Measurements from ENCODE around the gene CENPW.

CENPW gene

GRCh38 chr6:126373344-126373743 lies 33.4 kb downstream of the CENPW start:
- no peak for DNase-seq (ENCODE audit: low spot score)

- DNase-seq (ENCODE audit: low spot score), result no peak
Measured at GRCh38 chr6:126374372-126374771, 34.5 kb downstream of the CENPW start.

- no peak for DNase-seq (ENCODE audit: low spot score)
Measured at GRCh38 chr6:126376682-126377081, 36.8 kb downstream of the CENPW start.

GRCh38 chr6:126377594-126378153 lies 37.8 kb downstream of the CENPW start:
- DNase-seq (ENCODE audit: low spot score), result no peak

GRCh38 chr6:126380072-126380583 lies 40.2 kb downstream of the CENPW start:
- DNase-seq (ENCODE audit: low spot score), result no peak

- DNase-seq (ENCODE audit: low spot score), result no peak
Measured at GRCh38 chr6:126381498-126381897, 41.6 kb downstream of the CENPW start.

- DNase-seq (ENCODE audit: low spot score), result no peak
Measured at GRCh38 chr6:126383203-126383602, 43.3 kb downstream of the CENPW start.

- no peak for DNase-seq (ENCODE audit: low spot score)
Measured at GRCh38 chr6:126385536-126385935, 45.6 kb downstream of the CENPW start.

GRCh38 chr6:126388104-126388598 lies 48.2 kb downstream of the CENPW start:
- DNase-seq (ENCODE audit: low spot score), result no peak

GRCh38 chr6:126396131-126396530 lies 56.2 kb downstream of the CENPW start:
- DNase-seq (ENCODE audit: low spot score), result no peak

All from putamen (tissue), 1 donor.